ENCODE data around the gene HAUS3. TPM values are rescaled to one million over a fixed set of nuclear protein-coding genes. Genes with fewer than 3 reads are reported as not detected.

Gene HAUS3
- polyA plus RNA-seq, 1 donor (not counting 4 experiments of a cell fraction or from before 2014, with no cell fraction given), result 11.1 TPM

DNA sequence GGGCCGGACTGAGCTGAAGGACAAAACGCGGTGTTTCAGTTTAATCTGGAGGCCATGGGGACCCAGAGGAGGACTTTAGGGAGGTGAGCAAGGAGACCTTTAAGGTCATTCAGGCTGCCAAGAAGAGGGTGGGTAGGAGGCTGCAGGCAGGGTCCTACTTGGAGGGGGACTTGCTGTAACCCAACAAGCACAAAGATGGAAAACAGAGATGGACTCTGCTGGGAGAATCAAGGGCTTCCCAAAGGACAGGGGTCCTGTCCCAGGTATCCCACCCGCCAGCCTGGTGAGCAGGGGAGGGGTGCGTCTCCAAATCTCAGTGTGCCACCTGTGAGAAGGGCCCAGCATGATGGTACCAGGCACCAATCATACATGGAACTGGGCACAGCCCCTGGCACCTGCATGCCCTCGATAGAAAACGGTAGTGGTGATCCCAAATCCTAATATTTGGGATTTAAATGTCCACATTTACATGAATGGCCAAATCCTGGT lies 3.9 kb upstream of the HAUS3 start:
- DNase-seq (ENCODE audit: low read depth, low spot score), result no peak
- Histone ChIP-seq H3K4me3 (ENCODE audit: control insufficient read depth in 2 of 3, extremely low read depth in 1 of 3, insufficient read depth in 2 of 3, low read depth in 1 of 3, low read length in 3 of 3) (no peak overlapping the region), H3K36me3 (ENCODE audit: control insufficient read depth in 2 of 2, extremely low read depth in 1 of 2, insufficient read depth in 2 of 2, low read length in 2 of 2) (peaks cover 0 to 12% of the 10 kb centered on the region in 2 experiments), H3K4me2 (ENCODE audit: control insufficient read depth, extremely low read depth, insufficient read depth, low read depth, low read length) (no peak overlapping the region), H3K9me1 (ENCODE audit: control insufficient read depth, extremely low read depth, insufficient read depth, low read length) (no peaks in the 10 kb centered on the region), H4K20me1 (ENCODE audit: control insufficient read depth, extremely low read depth, insufficient read depth, low read length) (no peaks in the 10 kb centered on the region), H3K27me3 (ENCODE audit: control insufficient read depth, extremely low read depth, insufficient read depth, low read length) (no peaks in the 10 kb centered on the region), H3K4me1 (ENCODE audit: control insufficient read depth, extremely low read depth, insufficient read depth, low read length) (no peaks in the 10 kb centered on the region), H2AFZ (ENCODE audit: control insufficient read depth, low read length) (no peak overlapping the region), H3K9me3 (ENCODE audit: control insufficient read depth, low read depth, low read length) (no peaks in the 10 kb centered on the region), H3K79me2 (ENCODE audit: control insufficient read depth, insufficient read depth, low read length) (peaks cover 8% of the 10 kb centered on the region), H3K27ac (ENCODE audit: control insufficient read depth, insufficient read depth, low read length) (no peak overlapping the region), H3K9ac (ENCODE audit: control insufficient read depth, extremely low read depth, insufficient read depth, low read length) (no peak overlapping the region)
- dilution Hi-C loops (cut with MboI; ENCODE audit: extremely low pct_ligation_motif_present, low sequenced_read_pairs), result no loop called here
- FAIRE-seq, result no peak
- TF ChIP-seq, protein P1, sequence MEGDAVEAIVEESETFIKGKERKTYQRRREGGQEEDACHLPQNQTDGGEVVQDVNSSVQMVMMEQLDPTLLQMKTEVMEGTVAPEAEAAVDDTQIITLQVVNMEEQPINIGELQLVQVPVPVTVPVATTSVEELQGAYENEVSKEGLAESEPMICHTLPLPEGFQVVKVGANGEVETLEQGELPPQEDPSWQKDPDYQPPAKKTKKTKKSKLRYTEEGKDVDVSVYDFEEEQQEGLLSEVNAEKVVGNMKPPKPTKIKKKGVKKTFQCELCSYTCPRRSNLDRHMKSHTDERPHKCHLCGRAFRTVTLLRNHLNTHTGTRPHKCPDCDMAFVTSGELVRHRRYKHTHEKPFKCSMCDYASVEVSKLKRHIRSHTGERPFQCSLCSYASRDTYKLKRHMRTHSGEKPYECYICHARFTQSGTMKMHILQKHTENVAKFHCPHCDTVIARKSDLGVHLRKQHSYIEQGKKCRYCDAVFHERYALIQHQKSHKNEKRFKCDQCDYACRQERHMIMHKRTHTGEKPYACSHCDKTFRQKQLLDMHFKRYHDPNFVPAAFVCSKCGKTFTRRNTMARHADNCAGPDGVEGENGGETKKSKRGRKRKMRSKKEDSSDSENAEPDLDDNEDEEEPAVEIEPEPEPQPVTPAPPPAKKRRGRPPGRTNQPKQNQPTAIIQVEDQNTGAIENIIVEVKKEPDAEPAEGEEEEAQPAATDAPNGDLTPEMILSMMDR (optimal IDR thresholded peaks at IDR 0.05 in 1 of 3, IDR thresholded peaks at IDR 0.05 in 1 of 3, conservative IDR thresholded peaks at IDR 0.05 in 1 of 3; ENCODE audit: extremely low read depth in 1 of 3, insufficient read depth in 2 of 3, low read length in 3 of 3), result no peak
- TF ChIP-seq EZH2 (IDR thresholded peaks at IDR 0.05; ENCODE audit: low read length), result no peak

DNA sequence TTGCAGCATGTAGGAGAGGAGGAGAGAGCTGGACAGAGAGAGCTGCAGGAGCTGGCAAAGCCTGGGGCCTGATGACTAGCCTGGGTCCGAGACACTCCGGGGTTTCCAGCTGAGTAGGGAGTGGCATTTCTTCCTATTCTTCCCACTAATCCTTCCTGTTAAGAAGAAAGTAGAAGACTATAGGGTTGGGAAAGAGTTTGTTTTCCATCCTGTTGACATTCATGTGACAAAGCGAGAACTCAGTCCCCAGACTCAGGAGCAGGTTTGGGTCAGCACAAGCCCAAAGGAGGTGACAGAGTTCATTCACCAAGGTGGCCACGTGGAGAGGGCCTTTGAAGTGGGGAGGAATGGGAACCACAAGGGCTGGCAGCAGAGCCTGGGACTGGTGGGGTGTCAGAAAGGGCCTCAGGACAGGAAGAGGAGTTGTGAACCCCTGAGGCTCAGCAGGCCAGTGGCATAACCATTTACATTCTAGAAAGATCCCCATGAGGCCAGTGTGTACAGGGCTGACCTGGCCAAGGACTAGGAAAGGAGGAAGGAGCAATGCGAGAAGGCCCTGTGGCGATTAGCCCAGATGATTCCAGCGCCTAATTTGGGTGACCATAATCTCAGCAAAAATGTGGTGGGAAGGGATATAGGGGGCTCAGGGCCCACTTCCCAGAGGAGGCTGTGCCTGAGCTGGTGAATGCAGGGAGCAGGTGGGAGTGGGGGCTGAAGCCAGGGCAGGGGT lies 3.3 kb upstream of the HAUS3 start:
- no peak for DNase-seq (ENCODE audit: low read depth, low spot score)
- Histone ChIP-seq H3K4me1 (ENCODE audit: control insufficient read depth, extremely low read depth, insufficient read depth, low read length) (peaks cover 6% of the 10 kb centered on the region), H3K36me3 (ENCODE audit: control insufficient read depth in 2 of 2, extremely low read depth in 1 of 2, insufficient read depth in 2 of 2, low read length in 2 of 2) (peaks cover 0 to 7% of the 10 kb centered on the region in 2 experiments), H3K79me2 (ENCODE audit: control insufficient read depth, insufficient read depth, low read length) (peaks cover 14% of the 10 kb centered on the region), H3K9ac (ENCODE audit: control insufficient read depth, extremely low read depth, insufficient read depth, low read length) (no peak overlapping the region), H3K27ac (ENCODE audit: control insufficient read depth, insufficient read depth, low read length) (no peak overlapping the region), H3K9me1 (ENCODE audit: control insufficient read depth, extremely low read depth, insufficient read depth, low read length) (no peaks in the 10 kb centered on the region), H2AFZ (ENCODE audit: control insufficient read depth, low read length) (no peak overlapping the region), H3K4me2 (ENCODE audit: control insufficient read depth, extremely low read depth, insufficient read depth, low read depth, low read length) (no peak overlapping the region), H3K27me3 (ENCODE audit: control insufficient read depth, extremely low read depth, insufficient read depth, low read length) (no peaks in the 10 kb centered on the region), H3K9me3 (ENCODE audit: control insufficient read depth, low read depth, low read length) (no peaks in the 10 kb centered on the region), H4K20me1 (ENCODE audit: control insufficient read depth, extremely low read depth, insufficient read depth, low read length) (no peaks in the 10 kb centered on the region), H3K4me3 (ENCODE audit: control insufficient read depth in 2 of 3, extremely low read depth in 1 of 3, insufficient read depth in 2 of 3, low read depth in 1 of 3, low read length in 3 of 3) (no peak overlapping the region)
- FAIRE-seq, result no peak
- TF ChIP-seq, protein P1 (optimal IDR thresholded peaks at IDR 0.05 in 1 of 3, IDR thresholded peaks at IDR 0.05 in 1 of 3, conservative IDR thresholded peaks at IDR 0.05 in 1 of 3; ENCODE audit: extremely low read depth in 1 of 3, insufficient read depth in 2 of 3, low read length in 3 of 3), result no peak
- TF ChIP-seq EZH2 (IDR thresholded peaks at IDR 0.05; ENCODE audit: low read length), result no peak
- dilution Hi-C loops (cut with MboI; ENCODE audit: extremely low pct_ligation_motif_present, low sequenced_read_pairs), result no loop called here
